H1 (cell line): ENCODE measurements around the gene VMO1. TPM values are rescaled to one million over a fixed set of nuclear protein-coding genes. Genes with fewer than 3 reads are reported as not detected.

Experiments
- GABPA ChIP-seq: IDR thresholded peaks from 2 replicates; pipeline ENCODE4 v1.6.1; 2011; ENCODE audit warnings: mild to moderate bottlenecking, low read length, moderate library complexity, borderline replicate concordance; ENCODE audit not compliant: insufficient read depth
- HDAC2 ChIP-seq, 2 experiments: fragments of 300-600 bp in 1 of 2; sonication (generic) in 1 of 2; IDR thresholded peaks; 2 replicates each; pipeline ENCODE4 v1.6.1; 2011 to 2012; ENCODE audit warnings: low read depth in 2 of 2, low read length in 2 of 2, mild to moderate bottlenecking in 2 of 2, moderate library complexity in 2 of 2, borderline replicate concordance in 1 of 2, inconsistent platforms in 1 of 2
- SAP30 ChIP-seq: fragments of 300-600 bp; sonication (generic); IDR thresholded peaks from 2 replicates; pipeline ENCODE4 v1.7.1; 2012; ENCODE audit warnings: low read length, moderate library complexity, mild to moderate bottlenecking, inconsistent platforms; ENCODE audit not compliant: insufficient read depth, insufficient replicate concordance
- SRF ChIP-seq: IDR thresholded peaks from 2 replicates; pipeline ENCODE4 v1.6.1; 2011; ENCODE audit warnings: mild to moderate bottlenecking, low read depth, low read length, moderate library complexity
- polyA plus RNA-seq, 7 experiments: library from polyadenylated mRNA; depleted of rRNA in 3 of 7; stranded (reverse) in 5 of 7; unstranded in 2 of 7; fragments of >200 nt in 5 of 7; fragments of 200-250 nt in 2 of 7; gene quantifications; 1 replicate in 5 of 7; 2 replicates in 1 of 7; 4 replicates in 1 of 7; pipeline versions ENCODE4 v1.2.1 to v1.2.3, GENCODE V29; 2011 to 2013; ENCODE audit warnings: missing spikeins in 2 of 7, mixed read lengths in 2 of 7
- total RNA-seq: library from RNA; stranded (reverse); fragmentation: NEBNext Ultra II Directional; extraction: Animal tissue kit (Norgen Biotek cat#: 25700); gene quantifications from 2 replicates; pipeline ENCODE4 v1.2.1, GENCODE V29; 2021
- TF ChIP-seq, protein P1 (sequence below): IDR thresholded peaks from 2 replicates; pipeline ENCODE4 v1.6.1; 2011; ENCODE audit warnings: low read depth, mild to moderate bottlenecking, low read length; ENCODE audit not compliant: insufficient read depth

VMO1 gene
- total and polyA plus RNA-seq, 2 of the 8 experiments (the other 6 are each of a cell fraction or from before 2014, with no cell fraction given), result 0.30 TPM; not detected in 1

- TF ChIP-seq SAP30 (no peak), GABPA (no peak), SRF (no peak), HDAC2 (IDR thresholded peaks at IDR 0.05; ENCODE audit: borderline replicate concordance in 1 of 2, low read depth in 2 of 2, low read length in 2 of 2) (no peak)
- TF ChIP-seq, protein P1, sequence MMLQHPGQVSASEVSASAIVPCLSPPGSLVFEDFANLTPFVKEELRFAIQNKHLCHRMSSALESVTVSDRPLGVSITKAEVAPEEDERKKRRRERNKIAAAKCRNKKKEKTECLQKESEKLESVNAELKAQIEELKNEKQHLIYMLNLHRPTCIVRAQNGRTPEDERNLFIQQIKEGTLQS, result no peak
These were observed 46.8 kb downstream of the VMO1 start, which contains the start of the genes CXCL16 and ZMYND15 (continued) for GRCh38 chr17:4739122-4740024.
